Cortex of kidney (tissue), 1 donor: Measurements from ENCODE around the gene SPINK4.

Experiments used
- DNase-seq: peaks from one replicate; lab custom pipeline; 2025; lab: John Stamatoyannopoulos, UW

The SPINK4 gene

DNA sequence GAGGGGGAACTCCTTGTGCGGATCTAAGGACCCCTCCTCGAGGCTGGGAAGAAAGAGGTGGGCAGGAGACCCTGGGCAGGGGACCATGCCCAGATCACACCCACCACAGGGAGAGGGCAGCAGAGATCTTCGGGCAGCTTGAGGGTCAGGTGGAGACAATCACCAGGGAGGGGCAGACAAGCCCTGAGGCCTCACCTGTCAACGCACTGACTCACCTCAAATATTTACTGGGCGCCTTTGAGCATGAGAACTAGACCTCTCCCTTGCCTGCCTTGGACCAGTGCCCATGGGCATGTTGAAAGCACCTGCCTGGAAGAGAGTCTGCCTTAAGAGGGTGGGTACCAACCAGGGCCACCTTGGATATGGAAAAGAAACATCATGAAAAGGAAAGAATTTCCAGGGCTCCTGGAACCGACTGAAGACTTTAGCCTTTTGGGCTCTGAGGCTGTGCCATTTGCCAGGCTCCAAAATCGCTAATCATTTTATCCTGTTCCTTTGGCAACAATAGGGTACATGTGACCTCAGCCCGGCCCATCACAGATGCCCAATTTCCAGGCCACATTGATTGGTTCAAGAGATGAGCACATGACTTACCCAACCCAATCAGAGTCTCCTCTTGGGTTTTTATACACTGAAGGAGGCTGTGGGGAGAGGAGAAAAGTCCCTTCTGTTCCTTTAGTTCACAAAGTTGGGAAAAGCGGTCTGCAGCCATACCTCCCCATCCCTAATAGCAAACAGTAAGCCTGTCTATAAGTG, 10.4 kb upstream of the SPINK4 start:
- DNase-seq, result no peak

DNA sequence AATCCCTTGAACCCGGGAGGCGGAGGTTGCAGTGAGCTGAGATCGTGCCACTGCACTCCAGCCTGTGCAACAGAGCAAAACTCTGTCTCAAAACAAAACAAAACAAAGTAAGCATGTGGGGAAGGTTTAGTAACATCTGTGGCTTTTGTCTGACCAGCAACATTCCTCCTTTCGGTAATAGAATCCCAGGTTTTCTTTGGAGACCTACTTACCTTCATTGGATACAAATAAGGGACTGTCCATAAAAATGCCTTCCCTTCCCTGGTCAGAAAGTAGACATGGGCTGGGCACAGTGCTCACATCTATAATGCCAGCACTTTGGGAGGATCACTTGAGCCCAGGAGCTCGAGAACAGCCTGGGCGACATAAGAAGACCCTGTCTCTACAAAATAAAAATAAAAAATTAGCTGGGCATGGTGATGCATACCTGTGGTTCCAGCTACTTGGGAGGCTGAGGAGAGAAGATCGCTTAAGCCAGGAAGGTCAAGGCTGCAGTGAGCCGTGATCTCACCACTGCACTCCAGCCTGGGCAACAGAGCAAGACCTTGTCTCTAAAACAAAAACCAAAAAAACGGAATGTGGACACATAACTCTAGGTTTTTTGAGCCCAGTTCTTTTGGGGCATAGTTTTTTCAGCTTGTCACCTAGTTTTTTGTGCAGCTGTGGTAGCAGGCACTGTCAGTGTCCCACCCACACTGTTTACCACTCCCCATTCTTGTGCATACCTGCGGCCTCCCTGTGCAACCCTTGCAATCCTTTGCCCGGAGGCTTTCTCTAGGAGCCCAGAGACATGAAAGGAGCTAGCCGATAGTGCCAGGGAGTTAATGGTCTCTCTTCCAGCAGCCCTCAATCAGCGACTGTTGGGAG, 9.0 kb upstream of the SPINK4 start:
- DNase-seq, result no peak

DNA sequence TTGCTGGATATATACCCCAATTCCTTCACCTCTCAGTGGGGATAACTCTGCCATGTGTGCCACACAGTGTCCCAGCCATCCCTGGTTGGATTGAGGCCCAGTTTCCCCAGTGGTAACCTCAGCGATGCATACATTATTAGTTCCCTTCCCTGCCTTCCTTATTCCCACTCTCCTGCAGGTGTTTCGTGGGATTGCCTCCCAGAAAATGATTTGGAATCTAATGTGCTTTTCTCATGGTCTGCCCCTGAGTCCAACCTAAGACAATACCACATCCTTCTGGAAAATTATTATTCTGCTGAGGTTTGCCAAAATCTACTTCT, 8.4 kb upstream of the SPINK4 start:
- no peak for DNase-seq

DNA sequence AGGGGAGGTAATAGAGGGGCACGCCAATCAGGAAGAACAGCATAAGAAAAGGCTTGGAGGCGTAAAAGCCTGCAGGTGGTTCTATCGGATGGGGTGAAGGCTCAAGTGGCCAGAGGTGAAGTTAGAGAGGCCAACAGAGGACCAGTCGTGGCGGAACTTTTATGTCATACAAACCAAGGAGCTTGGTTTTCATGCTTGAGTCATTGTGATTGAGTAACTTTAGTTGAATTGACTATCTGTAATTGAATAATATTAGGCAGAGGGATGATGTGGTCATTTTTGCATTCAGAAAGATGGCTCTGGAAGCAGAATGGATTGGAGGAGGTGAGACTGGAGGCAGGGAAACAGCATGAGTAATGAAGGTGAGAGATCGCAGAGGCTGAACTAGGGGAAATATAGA, 7.2 kb upstream of the SPINK4 start:
- DNase-seq, result no peak

DNA sequence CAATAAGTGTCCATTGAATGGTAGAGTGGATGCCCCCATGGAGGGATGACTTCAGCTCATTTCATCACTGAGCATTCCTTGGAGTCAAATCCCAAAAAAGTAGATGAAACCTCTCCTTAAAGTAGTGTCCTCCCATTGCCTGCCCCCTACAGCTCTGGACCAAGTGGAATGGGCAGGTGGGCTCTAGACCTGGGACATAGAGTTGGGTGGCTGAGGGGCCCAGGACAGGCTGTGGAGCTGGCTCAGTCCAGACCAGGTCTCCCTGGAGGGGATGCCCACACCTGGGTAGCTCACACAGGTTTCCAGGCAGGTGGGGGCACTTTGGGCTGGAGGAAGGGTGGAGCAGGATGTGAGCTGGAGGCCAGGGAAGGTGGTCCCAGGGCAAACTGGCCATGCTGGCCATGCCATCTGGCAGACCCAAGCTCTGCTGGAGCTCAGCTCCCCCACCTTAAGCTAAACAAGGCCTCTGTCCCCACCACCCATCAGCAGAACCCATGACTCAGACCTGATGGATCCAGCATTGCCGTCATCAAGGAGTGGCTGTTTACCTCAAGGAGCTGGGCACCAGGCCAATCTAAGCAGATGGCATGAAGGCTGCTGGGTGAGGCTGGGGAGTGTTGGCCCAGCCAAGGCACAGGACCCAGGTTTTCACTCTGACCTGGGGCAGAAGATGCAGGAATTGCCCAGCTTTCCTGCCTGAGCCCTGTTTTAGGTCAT, 6.2 kb upstream of the SPINK4 start:
- no peak for DNase-seq

DNA sequence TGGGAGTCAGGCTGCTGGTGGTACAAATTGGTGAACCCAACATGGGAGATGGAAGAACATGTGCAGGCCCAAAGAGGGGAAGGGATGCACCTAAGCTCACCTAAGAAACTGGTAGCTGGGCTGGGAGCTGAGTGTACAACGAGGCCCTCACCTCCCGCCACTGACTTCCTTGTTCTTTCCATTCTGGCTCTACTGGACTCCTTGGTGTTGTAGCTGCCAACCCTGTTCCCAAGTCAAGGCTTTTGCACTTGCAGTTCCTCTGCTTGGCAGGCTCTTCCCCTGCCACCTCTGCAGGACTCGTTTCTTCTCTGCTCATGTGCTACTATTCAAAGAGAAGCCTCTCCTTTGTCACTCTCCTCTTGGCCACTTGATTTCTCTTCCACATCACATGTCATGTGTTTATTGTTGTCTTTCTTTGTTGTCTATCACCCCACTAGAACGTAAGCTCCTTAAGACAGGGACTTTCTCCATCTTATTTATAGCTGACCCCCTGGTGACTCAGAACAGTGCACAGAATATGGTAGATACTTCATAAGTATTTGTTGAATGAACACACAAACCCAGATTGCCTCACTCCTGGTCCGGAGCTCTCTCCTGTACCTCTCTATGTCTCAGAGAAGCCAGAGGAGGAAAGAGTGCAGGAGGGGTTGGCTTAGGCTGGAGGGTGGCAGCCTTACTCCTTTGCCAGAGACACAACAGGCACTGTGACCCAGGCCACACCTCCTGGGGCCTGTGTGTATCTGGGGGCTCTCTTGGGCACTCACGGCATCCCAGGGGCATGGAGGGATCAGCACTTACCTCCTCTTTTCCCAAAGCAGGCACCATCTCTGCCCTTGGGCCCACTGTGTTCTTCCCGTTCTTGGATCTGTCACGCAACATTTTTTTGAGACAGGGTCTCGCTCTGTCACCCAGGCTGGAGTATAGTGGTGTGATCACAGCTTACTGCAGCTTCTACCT, 5.2 kb upstream of the SPINK4 start:
- DNase-seq, result no peak

DNA sequence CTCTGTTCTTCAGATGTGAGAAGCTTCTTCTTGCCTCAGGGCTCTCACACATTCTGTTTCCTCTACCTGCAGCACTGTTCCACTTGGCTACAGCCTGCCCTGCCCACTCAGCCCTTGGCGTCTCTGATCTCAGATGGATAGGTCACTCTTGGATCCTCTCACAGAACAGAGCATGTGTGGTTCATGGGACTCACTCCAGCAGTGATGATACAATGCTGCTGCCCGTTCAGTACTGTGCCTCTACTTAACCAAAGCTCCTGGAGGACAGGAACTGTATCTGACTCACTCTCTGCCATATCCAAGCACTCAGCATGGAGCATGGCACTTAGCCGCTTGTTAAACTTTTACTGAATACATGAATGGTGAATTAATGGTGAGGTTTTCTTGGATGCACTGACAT, 3.4 kb upstream of the SPINK4 start:
- DNase-seq, result no peak

DNA sequence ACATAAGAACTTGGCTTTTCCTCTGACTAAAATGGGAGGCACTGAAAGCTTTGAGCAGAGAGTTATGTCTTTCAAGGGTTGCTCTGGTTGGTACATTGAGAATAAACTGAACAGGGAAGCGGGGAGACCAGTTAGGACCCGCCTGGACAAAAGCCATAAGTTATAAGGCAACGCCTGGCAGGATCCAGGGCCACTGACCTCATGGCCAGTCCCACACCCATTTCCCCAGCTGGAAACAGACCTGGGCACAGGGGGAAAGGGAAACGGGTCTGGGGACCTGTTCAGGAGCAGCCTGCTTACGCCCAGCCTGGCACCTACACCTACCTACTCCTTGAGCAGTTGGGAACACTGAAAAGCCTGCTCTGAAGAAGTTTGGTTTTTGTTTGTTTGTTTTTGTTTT, 1.3 kb downstream of the SPINK4 start:
- no peak for DNase-seq

DNA sequence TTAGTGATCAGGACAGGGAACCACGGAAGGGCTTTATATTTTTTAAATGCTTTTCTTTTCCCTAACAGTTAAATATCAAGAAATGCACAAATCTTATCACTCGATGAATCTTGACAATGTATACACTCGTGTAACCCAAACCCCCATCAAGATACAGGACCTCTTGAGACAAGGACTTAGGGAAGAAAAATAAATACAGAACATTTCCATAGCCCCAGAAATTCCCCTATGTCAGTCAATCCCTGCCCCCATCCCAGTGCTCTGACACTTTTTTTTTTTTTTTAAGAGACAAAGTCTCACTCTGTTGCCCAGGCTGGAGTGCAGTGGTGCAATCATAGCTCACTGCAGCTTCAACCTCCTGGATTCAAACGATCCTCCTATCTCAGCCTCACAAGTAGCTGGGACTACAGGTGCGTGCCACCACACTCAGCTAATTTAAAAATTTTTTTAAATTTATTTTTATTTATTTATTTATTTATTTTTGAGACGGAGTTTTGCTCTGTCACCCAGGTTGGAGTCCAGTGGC, 2.7 kb downstream of the SPINK4 start:
- no peak for DNase-seq

DNA sequence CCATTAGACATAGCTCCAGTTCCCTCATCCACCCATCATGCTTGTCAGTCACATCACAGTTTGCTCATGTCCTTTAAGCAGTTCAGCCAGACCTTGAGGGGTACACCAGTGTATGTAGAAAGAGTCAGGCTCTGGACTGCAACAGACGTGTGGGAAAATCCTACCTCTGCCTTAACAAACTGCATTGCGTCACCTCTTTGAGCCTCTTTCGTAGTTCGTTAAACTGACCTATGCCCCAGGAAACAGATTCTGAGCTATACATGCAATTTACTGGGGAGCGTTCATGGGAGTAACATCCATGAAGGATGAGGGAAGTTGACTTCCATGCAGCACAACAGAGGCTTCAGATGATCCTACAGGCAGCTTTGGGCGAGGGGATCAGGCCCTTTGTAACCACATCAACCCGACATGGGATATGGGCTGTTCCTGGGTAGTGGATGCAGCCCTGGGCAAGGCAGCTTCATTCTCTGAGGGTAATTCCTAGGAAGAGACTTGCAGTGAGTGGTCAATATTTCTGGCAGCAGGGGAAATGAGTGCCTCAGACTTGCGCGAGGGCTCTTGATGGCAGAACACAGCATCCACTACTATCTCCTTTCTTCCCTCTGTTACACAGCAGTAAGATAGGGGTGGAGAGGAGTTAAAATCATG, 4.3 kb downstream of the SPINK4 start:
- no peak for DNase-seq

DNA sequence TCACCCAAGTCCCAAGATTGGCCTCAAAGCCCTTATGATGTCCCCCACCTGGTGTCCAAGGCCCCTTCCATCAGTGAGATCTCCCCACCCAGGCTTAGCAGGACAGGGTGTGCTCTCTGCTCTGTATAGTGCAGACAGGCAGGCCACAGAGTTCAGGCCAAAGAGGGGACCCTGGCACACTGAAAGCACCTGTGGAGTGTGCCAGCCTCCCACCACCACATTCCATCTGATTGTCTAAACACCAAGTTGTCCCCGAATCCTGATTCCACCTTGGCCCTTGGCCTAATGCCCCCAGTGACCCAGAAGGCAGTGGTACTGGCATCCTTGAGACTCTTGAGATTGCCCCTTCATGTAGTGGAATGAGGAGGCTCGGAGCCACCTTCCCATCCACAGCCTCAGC, 5.4 kb downstream of the SPINK4 start:
- DNase-seq, result no peak

DNA sequence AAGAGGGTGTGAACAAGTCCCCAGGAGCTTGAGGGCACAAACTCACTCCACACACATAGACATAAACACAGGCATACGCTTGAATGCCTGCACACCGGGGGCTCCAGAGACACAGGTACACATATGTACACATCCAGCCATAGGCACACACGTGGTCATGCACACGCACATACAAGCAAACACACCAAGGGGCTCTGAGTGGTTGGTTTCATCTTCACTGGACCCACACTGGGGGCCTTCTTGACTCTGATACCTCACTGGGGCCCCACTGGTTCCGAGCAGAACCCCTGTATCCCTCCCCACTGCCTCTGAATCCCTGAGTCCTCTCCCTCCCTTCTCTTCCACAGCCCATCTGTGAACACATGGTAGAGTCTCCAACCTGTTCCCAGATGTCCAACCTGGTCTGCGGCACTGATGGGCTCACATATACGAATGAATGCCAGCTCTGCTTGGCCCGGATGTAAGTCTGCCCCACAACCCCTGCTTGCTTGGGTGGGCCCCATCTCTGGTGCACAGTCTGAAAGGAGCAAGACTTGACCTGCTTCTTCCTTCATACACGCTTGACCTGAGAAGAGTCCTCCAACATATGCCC, 6.4 kb downstream of the SPINK4 start:
- no peak for DNase-seq

DNA sequence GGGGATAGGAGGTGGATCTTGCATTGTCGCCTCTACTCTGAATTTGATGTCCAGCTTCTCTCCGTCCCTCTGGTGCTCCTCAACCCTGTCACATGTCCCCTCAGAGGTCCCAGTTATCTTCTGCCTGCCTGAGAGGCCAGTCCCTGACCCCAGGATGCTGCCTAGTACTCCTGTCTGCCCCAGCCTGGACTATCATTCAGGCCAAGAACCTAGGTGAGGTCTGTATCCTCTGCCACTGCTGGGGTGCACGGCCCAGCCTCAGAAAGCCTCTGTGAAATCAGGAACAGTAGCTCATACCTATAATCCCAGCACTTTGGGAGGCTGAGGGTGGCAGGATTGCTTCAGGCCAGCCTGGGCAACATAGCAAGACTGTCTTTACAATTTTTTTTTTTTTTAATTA, 8.6 kb downstream of the SPINK4 start:
- DNase-seq, result no peak

DNA sequence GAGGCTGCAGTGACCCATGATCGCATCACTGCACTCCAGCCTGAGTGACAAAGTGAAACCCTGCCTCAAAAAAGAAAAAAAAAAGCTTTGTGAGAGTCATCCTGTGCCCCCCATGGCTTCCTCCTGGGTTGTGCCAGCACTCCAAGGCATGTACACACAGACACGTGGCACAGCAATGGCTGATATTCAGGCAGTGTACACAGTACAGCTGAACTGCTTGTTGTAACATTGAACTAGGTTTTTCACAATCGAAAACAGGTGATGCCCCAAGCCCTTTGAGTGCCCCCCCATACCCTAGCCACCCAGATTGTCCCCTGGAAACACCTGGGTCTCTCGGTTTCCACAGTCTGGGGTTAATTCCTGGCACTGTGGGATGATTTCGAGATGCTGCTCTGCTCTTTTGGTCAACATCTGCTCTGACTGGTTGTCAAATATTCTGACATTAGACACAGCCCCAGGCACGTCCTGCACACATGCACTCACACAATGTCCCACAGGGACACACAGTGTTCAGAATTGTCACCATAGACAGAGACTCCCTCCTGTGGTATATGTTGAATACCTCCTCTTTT, 9.2 kb downstream of the SPINK4 start:
- no peak for DNase-seq

DNA sequence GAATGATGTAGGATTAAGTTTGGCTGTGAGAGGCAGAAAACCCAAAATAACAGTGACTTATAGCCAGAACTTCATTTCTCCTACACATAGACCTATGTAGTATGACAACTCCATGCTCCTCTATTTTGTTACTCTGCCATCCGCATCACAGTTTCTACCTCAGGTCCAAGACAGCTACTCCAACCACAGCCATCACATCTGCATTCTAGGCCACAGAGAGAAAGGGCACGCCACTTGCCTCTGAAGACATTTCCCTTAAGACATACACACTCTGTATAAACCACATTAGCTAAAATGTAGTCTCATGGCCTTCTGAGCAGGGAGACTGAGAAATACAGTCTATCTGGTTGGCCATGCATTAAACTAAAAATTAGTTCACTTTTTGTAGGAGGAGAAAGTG, 10.0 kb downstream of the SPINK4 start:
- DNase-seq, result no peak

DNA sequence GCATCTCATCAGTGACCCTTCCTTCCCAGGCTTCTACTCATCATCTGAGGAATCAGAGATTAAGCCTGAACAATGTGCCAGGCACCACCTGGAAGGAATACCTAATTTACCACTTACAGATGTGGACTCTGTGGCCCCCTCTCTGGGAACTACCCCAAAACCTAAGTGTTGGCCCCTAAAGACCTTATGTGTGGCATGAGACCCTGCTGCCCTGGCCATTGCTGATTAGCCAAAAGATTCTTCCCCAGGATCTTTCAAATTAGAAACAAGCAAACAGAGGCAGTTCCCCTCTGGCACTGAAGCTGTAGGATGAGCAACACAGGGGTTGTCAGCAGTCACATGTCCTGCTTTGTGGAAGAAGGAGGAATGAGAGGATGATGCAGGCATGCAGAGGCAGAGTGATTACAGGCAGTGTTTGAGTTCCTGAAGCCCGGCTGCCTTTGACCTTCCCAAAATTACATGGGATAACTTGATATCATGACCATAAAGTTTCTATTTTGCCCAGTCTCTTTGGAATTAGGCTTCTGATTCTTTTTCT, 10.6 kb downstream of the SPINK4 start:
- no peak for DNase-seq

DNA sequence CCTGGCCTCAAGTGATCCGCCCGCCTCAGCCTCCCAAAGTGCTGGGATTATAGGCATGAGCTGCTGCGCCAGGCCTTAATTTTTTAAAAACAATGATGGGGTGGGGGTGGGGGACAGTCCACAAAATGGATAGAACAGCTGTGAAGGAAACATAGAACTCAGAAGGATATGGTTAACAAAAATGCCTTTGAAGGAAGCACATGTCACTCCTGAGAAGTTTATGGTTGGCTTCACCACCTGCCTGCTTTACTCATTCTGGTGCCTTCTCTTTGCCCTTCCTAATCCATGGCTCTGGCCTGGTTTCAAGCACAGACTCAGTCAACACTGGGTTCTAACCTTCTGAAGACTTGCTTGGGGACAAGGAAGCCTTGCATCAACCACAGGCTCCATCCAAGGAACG, 14.2 kb downstream of the SPINK4 start:
- DNase-seq, result no peak

DNA sequence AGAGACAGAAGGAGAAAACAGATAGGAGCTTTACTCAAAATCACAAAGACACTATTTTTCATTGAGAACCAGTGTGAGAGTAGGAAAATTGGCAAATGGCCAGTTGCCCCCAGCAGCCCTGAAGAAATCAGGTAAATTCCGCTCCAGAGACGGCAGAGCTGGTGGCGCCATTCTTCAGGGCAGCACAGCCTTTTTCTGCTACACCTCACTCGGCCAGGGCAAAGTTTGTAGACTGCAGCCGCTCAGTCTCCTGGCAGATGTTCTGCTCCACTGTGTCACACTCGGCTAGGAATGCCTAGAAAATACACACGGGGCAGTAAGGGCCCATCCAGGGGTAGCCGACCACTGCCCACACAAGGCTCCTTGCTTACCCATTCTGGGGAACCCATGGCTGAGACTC, 15.0 kb downstream of the SPINK4 start:
- no peak for DNase-seq

DNA sequence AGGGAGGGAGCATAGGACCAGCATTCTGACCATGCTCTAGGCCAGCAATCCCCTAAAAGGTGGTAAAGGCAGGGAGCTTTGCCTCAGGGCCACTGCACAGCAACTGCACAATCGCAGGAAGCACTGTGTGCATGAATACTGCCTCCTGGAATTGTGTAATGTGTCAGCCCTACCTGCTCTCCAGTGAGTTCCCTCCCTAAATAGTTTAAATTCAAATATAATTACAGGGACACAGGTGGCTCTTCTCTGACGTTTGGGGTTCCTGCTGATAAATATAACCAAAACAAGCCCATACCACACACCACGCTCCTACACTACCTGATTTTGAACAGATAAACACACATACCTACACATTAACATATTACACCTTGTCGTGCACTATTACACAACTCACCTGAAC, 15.5 kb downstream of the SPINK4 start:
- DNase-seq, result no peak

DNA sequence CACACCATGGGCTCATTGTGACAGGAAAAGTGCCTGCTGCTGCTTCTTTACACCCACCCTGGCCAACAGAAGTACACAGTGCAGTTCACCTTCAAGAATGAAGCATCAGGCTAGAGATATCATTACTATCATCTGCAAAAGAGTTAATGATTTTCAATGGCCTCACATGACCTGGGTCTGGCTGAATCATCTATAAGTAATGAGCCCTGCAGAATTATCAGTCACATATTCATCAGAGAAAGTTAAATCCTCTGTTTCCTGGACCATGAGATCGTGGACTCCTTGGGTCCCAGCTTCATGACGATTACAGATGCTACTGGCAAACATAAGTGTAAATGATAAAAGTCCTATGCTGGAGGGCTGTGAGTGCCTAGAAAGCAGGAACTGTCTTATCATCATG, 16.3 kb downstream of the SPINK4 start:
- DNase-seq, result no peak
